HG03469 (cell line): Measurements from ENCODE around the gene BAZ2A.
"Not testable (repeated sequence)": the region's sequence is repeated elsewhere in the genome, so short reads cannot be mapped to it uniquely, and the experiment has no call there.

ENCODE experiments used
- ATAC-seq: cut with Tn5 transposase; IDR thresholded peaks from one replicate; pipeline ENCODE4 v1.9.1; 2021; ENCODE audit warnings: mild to moderate bottlenecking, moderate library complexity, moderate number of reproducible peaks; ENCODE audit not compliant: unreplicated experiment

The BAZ2A gene

GRCh38 chr12:56630180-56630632 is at the start of gene BAZ2A:
Gene BAZ2A (minus strand): TSS chr12:56630326. CDS start chr12:56617530, 12,796 bp downstream.
- peak; percentile 35 for ATAC-seq

- no peak for ATAC-seq
Observed at GRCh38 chr12:56678852-56679251, 48.7 kb upstream of the BAZ2A start.

GRCh38 chr12:56677680-56678079 is 47.6 kb upstream of the BAZ2A start:
- no peak for ATAC-seq

- no peak for ATAC-seq
Observed at GRCh38 chr12:56676851-56677580, 46.9 kb upstream of the BAZ2A start.

GRCh38 chr12:56671608-56672007 is 41.5 kb upstream of the BAZ2A start:
- ATAC-seq: no peak

GRCh38 chr12:56670836-56671235 is 40.7 kb upstream of the BAZ2A start:
- no peak for ATAC-seq

GRCh38 chr12:56668197-56668457 is 38.0 kb upstream of the BAZ2A start:
- no peak for ATAC-seq

GRCh38 chr12:56661979-56662638 is 32.0 kb upstream of the BAZ2A start:
- ATAC-seq: no peak

GRCh38 chr12:56661560-56661959 is 31.4 kb upstream of the BAZ2A start:
- ATAC-seq: no peak

GRCh38 chr12:56658921-56659320 is 28.8 kb upstream of the BAZ2A start:
- no peak for ATAC-seq

- no peak for ATAC-seq
Observed at GRCh38 chr12:56657416-56658379, 27.6 kb upstream of the BAZ2A start.

GRCh38 chr12:56653781-56654180 is 23.7 kb upstream of the BAZ2A start:
- not testable (repeated sequence) for ATAC-seq

GRCh38 chr12:56648023-56648422 is 17.9 kb upstream of the BAZ2A start:
- ATAC-seq: not testable (repeated sequence)

- peak; percentile 98 for ATAC-seq
Observed at GRCh38 chr12:56645717-56646446, 15.8 kb upstream of the BAZ2A start, which contains the start of gene ATP5F1B. Gene ATP5F1B (minus strand): TSS chr12:56645984. CDS start chr12:56645963, 21 bp downstream.

- ATAC-seq: no peak
Observed at GRCh38 chr12:56645201-56645716, 15.1 kb upstream of the BAZ2A start.

GRCh38 chr12:56644654-56645053 is 14.5 kb upstream of the BAZ2A start:
- ATAC-seq: no peak

GRCh38 chr12:56641219-56641618 is 11.1 kb upstream of the BAZ2A start:
- ATAC-seq: no peak

GRCh38 chr12:56637621-56638020 is 7.5 kb upstream of the BAZ2A start:
- no peak for ATAC-seq

- ATAC-seq: peak; percentile 32
Observed at GRCh38 chr12:56636675-56637540, 6.8 kb upstream of the BAZ2A start.
